Esophagus squamous epithelium (tissue), 4 donors: Measurements from ENCODE around the gene C10orf53.

Experiments
- POLR2A ChIP-seq, 4 donors: fragments of 450-650 bp; IDR thresholded peaks; one replicate each; pipeline ENCODE4 v1.6.1; 2017; ENCODE audit warnings: antibody characterized with exemption in 4 of 4, mild to moderate bottlenecking in 4 of 4, moderate library complexity in 3 of 4
- TF ChIP-seq, protein P1 (sequence below), 6 experiments: fragments of 450-650 bp in 4 of 6; fragments of 200-600 bp in 2 of 6; sonication (generic) in 2 of 6; IDR thresholded peaks; one replicate each; pipeline ENCODE4 v1.5.1; 2016 to 2019; ENCODE audit warnings: antibody characterized with exemption in 6 of 6, mild to moderate bottlenecking in 4 of 6, moderate library complexity in 4 of 6

DNA sequence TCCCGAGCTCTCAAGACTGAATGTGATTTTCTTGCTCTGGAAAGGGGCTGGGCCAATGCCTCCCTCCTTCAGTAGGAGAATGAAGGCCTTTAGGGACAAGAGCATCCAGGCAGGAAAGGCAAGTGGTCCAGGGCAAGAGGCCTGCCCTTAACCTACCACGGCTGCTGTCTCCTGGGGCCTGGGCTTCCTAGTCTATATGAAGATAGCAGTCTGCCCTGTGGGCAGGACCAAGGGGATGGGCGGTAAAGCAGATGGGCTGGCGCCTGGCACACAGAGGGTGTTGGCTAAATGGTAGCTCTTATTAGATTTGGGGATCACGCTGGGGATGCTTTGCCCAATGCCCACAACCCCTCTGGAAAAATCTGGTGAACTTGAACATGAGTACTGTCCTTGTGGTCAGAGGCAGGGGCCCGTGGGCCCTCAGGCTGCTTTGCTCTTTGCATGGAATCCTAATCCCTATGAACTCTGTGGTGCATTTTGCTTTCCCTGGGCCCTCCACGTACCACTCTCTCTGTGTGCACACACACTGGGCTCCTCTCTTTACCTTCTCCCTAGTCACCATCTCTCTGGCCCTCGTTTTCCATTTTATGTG lies 45.3 kb upstream of the C10orf53 start:
- TF ChIP-seq, protein P1, sequence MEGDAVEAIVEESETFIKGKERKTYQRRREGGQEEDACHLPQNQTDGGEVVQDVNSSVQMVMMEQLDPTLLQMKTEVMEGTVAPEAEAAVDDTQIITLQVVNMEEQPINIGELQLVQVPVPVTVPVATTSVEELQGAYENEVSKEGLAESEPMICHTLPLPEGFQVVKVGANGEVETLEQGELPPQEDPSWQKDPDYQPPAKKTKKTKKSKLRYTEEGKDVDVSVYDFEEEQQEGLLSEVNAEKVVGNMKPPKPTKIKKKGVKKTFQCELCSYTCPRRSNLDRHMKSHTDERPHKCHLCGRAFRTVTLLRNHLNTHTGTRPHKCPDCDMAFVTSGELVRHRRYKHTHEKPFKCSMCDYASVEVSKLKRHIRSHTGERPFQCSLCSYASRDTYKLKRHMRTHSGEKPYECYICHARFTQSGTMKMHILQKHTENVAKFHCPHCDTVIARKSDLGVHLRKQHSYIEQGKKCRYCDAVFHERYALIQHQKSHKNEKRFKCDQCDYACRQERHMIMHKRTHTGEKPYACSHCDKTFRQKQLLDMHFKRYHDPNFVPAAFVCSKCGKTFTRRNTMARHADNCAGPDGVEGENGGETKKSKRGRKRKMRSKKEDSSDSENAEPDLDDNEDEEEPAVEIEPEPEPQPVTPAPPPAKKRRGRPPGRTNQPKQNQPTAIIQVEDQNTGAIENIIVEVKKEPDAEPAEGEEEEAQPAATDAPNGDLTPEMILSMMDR (IDR thresholded peaks at IDR 0.05): no peak
- TF ChIP-seq POLR2A (IDR thresholded peaks at IDR 0.05): no peak
